HFF-Myc (cell line): ENCODE data around the gene BCAS4.

Experiments
- DNase-seq: peaks from one replicate; pipeline ENCODE4 v3.0.0-alpha.2; 2011; ENCODE audit warnings: low read depth; ENCODE audit errors: extremely low read depth
- H3K4me3 ChIP-seq: replicated peaks from 2 replicates; pipeline ENCODE4 v1.5.1; 2011; ENCODE audit warnings: low read depth, mild to moderate bottlenecking, control low read depth, low read length
- TF ChIP-seq, protein P1 (sequence below): IDR thresholded peaks from 2 replicates; pipeline ENCODE4 v1.5.1; 2012; ENCODE audit warnings: mild to moderate bottlenecking, low read depth, low read length, control low read depth; ENCODE audit errors: missing control alignments

The BCAS4 gene

DNA sequence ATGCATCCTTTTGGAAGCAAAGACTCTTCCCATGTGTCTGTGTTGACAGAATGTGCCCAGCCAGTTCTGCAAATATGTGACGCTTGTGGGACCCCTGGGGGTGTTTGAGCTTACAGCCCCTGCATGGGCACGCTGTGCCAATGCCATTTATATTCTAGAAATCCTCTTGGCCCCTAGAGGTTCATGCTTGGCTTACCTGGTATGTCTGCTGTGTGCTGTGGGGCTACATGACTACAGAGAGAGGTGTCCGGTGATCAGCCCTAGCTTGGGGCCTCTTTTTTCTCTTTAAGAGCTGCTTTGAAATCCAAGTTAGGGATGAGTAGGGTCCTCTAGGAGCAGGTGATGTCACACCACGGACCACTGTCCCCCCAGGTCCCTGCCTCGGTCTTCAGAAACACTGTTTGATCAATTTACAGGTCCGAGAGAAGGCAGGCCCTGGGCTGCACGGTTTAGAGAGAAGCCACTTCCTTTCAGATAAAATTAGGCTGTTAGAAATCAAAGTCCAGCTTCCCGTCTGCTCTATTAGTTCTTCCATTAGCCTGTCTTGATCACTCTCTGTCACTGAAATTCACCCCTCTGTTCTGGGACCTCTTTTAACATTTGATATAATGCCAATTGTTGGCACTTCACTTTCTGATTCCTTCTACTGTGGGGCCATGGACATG is 26.5 kb downstream of the BCAS4 start:
- DNase-seq = no peak
- no peak overlapping the region for H3K4me3 ChIP-seq
- TF ChIP-seq, protein P1, sequence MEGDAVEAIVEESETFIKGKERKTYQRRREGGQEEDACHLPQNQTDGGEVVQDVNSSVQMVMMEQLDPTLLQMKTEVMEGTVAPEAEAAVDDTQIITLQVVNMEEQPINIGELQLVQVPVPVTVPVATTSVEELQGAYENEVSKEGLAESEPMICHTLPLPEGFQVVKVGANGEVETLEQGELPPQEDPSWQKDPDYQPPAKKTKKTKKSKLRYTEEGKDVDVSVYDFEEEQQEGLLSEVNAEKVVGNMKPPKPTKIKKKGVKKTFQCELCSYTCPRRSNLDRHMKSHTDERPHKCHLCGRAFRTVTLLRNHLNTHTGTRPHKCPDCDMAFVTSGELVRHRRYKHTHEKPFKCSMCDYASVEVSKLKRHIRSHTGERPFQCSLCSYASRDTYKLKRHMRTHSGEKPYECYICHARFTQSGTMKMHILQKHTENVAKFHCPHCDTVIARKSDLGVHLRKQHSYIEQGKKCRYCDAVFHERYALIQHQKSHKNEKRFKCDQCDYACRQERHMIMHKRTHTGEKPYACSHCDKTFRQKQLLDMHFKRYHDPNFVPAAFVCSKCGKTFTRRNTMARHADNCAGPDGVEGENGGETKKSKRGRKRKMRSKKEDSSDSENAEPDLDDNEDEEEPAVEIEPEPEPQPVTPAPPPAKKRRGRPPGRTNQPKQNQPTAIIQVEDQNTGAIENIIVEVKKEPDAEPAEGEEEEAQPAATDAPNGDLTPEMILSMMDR = no peak

DNA sequence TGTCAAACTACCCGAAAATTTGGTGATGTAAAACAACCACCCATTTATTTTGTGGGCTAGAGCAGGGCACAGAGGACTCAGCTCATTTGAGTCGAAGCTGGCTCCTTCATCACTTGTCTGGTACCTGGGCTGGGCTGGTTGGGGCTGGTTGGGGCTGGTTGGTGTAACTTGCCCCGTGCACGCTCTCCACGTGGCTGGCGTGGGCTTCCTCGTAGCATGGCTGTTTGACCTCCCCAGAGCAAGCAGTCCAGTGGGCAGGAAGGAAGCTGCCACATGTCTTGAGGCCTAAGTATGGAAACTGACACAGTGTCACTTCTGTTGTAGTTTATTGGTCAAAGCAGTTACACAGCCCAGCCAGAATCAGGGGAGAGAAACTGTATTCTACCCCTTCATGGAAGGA is 27.1 kb downstream of the BCAS4 start:
- no peak for DNase-seq

DNA sequence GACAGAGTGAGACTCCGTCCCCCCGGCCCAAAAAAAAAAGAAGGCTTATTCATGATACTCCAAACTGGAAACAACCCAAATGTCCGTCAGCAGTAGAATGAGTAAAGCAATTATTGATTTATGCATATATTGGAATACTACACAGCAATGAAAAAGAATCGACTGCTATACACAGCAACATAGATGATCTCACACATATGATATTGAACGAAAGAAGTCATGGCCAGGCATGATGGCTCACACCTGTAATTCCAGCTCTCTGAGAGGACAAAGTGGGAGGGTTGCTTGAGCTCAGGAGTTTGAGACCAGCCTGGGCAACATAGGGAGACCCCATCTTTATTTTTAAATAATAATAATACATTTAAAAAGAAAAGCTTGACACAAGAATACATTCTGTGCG is 28.5 kb downstream of the BCAS4 start:
- TF ChIP-seq, protein P1 = no peak
- H3K4me3 ChIP-seq = no peak overlapping the region
- no peak for DNase-seq

More for the DNA sequence above, 27.1 kb downstream of the BCAS4 start:
- no peak overlapping the region for H3K4me3 ChIP-seq
- TF ChIP-seq, protein P1 = no peak

DNA sequence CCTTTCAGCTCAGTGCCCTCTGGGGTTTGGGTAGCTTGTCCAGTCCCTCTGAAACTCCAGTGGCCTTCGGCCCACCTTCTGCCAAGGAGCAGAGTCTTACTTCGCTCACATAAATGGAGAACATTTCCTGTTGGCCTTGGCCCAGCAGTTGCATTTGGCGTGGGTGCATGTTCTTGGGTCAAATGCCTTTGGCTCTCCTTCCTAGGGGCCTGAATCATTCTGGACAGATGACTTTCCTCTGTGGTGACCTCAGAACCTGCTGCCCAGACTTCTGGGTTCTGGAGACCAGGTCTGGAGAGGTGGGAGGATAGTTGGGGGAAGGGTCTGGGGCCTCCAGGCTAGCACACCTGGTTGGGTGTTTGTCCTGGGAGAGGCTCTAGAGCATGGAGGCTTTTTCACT is 29.3 kb downstream of the BCAS4 start:
- DNase-seq = peak; percentile 59
- no peak overlapping the region for H3K4me3 ChIP-seq
- TF ChIP-seq, protein P1 = no peak

DNA sequence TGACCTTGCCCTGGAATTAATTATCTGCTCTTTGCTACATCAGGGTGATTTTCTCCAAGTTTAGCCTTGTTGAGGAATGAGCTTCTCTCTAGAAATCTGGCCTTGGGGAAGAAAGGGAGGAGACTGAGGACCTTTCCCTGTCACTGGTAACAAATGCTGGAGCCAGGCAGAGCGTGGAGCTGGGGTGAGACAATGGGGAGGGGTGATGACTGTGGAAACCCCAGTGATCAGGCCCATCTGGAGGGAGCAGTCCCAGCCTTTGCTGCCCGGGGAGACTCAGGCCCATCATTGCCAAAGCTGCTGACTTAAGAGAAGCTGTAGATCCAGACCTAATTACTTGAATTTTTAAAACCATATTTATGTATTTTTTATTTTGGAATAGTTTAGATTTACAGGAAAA is 31.3 kb downstream of the BCAS4 start:
- H3K4me3 ChIP-seq = no peak overlapping the region
- DNase-seq = no peak
- TF ChIP-seq, protein P1 = no peak

DNA sequence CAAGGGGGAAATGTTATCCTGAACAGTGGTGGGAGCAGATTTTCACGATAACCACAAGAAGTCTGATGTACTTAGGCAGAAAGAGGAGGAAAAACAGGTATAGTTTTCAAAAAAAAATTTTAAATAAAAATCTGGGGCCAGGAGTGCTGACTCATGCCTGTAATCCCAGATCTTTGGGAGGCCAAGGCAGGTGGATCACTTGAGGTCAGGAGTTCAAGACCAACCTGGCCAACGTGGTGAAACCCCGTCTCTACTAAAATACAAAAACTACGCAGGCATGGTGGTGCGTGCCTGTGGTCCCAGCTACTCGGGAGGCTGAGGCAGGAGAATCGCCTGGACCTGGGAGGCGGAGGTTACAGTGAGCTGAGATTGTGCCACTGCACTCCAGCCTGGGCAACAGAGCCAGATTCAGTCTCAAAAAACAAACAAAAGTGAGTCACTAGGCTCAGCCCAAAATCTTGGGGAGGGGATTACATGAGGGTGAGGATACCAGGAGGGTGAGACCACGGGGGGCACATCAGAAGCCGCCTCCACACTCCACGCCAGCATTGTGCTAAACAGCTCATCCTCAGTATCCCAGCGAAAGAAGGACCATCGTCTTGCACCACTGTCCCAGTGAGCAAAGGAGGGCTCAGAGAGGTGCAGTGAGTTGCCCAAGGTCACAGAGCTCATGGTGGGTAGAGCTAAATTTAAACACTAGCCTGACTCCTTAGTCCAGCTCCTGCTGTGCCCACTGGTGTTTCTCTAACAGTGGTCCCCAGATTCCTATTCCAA is 33.7 kb downstream of the BCAS4 start:
- TF ChIP-seq, protein P1 = no peak
- no peak for DNase-seq

DNA sequence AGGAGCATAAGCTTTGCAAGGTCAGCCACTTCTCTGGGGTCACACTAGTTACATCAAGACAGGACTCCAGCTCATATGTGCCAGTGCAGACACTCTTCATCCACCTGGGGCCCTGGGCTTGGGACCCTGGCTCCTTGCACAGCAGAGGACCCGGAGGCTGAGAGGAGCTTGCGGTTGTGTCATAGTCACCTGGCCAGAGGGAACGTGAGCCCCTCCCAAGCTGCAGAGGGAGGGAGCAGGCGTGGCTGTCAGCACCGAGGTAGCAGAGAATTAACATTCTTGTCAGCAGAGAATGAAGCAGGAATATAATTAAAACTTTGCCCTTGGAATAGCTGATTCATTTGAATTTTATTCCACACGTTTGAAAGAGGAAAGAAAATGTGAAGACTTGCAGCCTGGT is 36.8 kb downstream of the BCAS4 start:
- TF ChIP-seq, protein P1 = no peak
- DNase-seq = no peak
- H3K4me3 ChIP-seq = no peak overlapping the region

More for the DNA sequence above, 33.7 kb downstream of the BCAS4 start:
- no peak overlapping the region for H3K4me3 ChIP-seq
